Activated CD4-positive, CD25-positive, alpha-beta regulatory T cell treated with anti-CD3 and anti-CD28 coated beads, Interleukin-2, amount 50 U/mL, for 72 hours (primary cell): ENCODE data around the gene ING2.
"Not testable (repeated sequence)": the region's sequence is repeated elsewhere in the genome, so short reads cannot be mapped to it uniquely, and the experiment has no call there.

Experiments
- DNase-seq: peaks from one replicate; pipeline ENCODE4 v3.0.0; 2021

The ING2 gene

DNA sequence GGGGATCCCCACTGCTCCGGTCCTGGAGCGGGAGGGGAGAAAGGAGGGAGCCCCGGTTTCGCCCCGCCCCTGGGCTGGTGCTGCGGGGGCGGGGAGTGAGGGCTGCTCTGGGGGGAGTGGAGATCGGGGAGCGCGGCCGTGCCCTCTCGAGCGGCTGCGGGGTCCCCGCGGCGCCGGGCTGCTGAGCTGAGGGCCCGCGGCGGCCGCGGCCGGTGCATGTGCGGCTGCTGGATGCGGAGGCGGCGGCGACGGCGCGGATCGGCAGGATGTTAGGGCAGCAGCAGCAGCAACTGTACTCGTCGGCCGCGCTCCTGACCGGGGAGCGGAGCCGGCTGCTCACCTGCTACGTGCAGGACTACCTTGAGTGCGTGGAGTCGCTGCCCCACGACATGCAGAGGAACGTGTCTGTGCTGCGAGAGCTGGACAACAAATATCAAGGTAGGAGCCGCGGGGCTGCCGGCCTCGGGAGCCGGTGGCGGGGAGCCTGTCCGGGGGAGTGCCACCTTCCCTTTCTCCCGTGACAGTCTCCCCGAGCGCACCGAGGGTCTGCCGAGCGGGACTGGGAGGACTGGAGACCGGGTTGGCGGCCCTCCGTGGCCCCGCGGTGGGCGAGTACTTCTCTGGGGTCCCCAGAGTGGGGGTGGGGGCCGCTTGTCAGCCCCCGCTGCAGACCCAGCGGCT is at the start of gene ING2:
ING2 (plus strand) TSS at position 129 of the 681 bp plus-strand sequence; CDS start at position 267, 138 bp downstream.
- DNase-seq = no peak

- DNase-seq = no peak
These were observed 49.2 kb upstream of the ING2 start for GRCh38 chr4:183455431-183456195.

DNA sequence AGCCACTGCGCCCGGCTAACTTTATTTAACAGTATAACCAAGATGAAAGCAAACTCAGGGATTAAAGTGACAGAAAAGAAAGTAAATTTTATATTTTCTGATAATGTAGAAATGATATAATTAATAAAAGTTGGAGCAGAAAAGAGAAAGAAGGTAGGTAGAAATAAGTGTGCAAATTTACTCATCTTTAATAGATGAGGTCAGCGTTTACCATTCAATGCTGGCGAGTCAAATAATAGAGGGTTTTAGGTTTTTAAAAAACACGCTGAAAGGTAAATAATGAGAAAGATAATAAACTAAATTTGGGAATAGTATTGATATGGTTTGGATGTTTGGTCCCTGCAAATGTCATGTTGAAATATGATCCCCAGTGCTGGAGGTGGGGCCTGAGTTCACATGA is 46.9 kb upstream of the ING2 start:
- no peak for DNase-seq

GRCh38 chr4:183463903-183464619 is 40.8 kb upstream of the ING2 start:
- not testable (repeated sequence) for DNase-seq

DNA sequence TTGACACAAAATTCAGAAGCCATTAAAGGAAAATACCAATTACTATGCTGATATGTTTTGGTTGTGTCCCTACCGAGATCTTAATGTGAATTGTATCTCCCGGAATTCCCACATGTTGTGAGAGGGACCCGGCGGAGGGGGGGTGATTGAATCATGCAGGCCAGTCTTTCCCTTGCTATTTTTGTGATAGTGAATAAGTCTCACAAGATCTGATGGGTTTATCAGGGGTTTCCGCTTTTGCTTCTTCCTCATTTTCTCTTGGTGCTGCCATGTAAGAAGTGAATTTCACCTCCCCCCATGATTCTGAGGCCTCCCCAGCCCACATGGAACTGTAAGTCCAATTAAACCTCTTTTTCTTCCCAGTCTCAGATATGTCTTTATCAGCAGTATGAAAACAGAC is 39.0 kb upstream of the ING2 start:
- DNase-seq = not testable (repeated sequence)

GRCh38 chr4:183467246-183467645 is 37.6 kb upstream of the ING2 start:
- no peak for DNase-seq

GRCh38 chr4:183468210-183469095 is 36.4 kb upstream of the ING2 start:
- DNase-seq = no peak

GRCh38 chr4:183469285-183469684 is 35.6 kb upstream of the ING2 start:
- no peak for DNase-seq

DNA sequence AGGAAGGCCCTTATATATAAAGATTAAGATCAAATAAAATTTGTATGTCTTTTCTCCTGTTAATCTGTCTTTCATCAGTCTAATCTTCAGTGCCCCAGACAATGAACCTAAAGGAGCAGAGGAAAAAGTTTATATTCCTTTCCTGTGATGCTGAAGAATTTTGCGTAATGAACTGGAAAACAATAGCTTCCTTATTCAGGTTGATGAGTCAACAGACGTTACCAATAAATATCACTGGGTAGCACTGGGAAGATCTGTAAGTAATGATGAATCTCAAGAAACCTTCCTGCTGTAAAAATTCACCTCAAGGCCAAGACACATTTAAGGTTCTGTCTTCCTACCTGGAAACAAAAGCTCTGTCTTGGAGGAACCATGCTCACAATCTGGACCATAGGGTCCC is 34.9 kb upstream of the ING2 start:
- DNase-seq = no peak

DNA sequence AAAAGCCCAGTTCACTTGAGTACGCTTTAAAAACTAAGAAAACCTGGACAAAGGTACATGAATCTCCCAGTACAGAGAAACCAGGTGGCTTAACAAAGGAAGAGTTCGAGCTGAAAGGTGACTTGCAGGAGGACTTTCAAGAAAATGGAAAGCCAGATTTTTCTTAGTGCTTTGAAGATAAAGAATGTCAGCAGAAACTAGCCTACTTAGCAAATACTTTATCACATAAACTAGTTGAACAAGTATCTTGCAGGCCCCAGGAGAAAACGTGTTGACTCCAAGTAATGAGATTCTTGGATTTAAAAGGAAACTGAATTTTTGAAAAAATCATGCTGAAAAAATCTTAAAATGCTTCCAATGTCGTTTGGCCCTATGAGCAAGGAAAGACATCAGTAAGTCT is 34.0 kb upstream of the ING2 start:
- no peak for DNase-seq

DNA sequence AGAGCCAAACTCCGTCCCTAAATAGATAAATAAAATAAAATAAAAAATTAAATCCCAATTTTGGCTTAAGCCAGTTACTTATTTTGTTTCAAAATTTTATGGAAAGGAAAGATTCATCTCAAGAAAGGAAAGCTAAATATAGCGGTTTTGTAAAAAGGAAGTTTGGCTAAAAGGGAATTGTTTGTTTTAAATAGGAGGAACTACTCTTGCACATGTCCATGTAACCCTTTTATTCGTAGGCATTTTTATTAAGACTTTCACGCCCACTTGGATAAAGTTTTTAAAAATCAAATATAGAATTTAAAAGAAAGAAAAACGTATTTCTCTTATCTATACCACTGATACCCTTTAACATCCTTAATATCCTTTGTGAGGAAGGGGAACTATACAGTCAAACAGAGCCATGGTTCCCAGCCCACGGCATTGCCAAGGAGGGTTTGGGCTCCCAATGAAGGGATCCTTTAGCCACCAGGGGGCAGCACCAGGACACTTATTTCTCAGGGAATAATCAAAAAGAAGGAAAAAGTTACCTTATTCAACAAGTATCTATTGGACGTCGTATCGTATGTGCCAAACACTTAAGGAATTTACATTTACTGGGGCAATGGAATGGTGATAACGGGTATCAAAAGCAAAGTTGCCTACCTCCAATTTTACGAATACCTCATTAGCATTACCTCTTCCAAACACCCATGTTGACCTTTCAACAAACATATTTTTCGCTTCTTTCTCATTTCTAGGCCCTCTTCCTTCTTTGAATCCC is 32.7 kb upstream of the ING2 start:
- DNase-seq = peak; percentile 80

DNA sequence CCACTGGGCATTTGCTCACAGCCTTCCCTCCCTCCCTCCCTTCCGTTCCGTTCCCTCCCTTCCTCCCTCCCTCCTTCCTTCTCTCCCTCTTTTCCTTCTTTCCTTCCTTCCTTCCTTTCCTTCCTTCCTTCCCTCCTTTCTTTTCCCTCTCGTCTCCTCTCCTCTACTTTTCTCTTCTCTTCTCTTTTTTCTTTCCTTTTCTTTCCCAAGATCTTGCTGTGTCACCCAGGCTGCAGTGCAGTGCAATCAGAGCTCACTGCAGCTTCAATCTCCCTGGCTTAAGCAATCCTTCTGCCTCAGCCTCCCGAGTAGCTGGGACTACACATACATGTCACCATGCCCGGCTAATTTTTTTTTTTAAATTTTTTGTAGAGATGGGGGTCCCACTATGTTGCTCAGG is 26.7 kb upstream of the ING2 start:
- DNase-seq = no peak

GRCh38 chr4:183478926-183479325 is 25.9 kb upstream of the ING2 start:
- DNase-seq = no peak

DNA sequence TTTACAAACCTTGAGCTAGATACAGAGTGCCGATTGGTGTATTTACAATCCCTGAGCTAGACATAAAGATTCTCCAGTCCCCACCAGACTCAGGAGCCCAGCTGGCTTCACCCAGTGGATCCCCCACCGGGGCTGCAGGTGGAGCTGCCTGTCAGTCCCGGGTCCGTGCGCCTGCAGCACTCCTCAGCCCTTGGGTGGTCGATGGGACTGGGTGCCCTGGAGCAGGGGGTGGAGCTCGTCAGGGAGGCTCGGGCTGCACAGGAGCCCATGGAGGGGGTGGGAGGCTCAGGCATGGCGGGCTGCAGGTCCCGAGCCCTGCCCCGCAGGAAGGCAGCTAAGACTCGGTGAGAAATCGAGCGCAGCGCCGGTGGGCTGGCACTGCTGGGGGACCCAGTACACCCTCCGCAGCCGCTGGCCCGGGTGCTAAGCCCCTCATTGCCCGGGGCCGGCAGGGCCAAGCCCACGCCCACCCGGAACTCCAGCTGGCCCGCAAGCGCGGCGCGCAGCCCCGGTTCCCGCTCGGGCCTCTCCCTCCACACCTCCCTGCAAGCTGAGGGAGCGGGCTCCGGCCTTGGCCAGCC is 22.3 kb upstream of the ING2 start:
- DNase-seq = not testable (repeated sequence)

- DNase-seq = no peak
These were observed 20.9 kb upstream of the ING2 start for GRCh38 chr4:183483997-183484396.

DNA sequence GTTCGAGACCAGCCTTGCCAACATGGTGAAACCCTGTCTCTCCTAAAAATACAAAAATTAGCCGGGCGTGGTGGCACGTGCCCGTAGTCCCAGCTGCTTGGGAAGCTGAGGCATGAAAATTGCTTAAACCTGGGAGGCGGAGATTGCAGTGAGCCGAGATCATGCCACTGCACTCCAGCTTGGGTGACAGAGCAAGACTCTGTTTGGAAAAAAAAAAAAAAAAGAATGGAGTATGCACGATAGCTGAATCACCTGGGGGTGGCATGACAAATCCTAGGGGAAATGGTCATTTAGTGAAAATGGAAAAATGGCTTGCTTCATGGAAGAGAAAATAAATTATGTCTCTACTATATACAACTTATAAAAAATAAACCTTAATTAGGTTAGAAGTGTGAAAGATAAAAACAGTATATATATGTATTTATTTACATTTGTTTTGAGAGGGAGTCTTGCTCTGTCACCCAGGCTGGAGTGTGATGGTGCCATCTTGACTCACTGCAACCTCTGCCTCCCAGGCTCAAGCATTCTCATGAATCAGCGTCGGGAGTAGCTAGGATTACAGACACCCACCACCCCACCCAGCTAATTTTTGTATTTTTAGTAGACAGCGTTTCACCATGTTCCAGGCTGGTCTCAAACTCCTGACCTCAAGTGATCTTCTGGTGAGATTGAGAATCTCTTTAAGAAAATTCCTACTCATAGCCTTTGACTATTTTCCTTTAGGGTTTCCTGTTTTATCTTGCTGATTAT is 19.3 kb upstream of the ING2 start:
- DNase-seq = no peak

GRCh38 chr4:183492791-183493222 is 12.1 kb upstream of the ING2 start:
- DNase-seq = no peak

GRCh38 chr4:183493246-183493645 is 11.6 kb upstream of the ING2 start:
- no peak for DNase-seq

- DNase-seq = no peak
These were observed 9.7 kb upstream of the ING2 start for GRCh38 chr4:183495184-183495583.

DNA sequence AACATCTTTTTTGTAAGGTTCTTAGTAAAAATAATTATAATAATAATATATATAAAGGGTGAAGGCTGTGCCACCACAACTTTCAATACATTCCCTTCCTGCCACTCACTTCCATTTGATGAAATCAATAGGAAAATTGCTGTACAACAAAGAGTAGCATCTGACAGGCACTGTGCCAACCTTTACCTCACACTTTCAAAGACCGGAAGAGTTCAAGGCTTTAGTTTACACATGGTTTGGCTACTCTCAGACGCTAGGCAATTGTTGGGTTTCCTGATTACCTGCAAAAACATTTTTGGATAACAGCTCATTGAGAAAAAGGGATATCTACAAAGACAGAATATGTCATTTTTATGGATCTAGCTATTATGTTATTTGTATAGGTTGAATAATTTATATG is 5.5 kb upstream of the ING2 start:
- DNase-seq = no peak

DNA sequence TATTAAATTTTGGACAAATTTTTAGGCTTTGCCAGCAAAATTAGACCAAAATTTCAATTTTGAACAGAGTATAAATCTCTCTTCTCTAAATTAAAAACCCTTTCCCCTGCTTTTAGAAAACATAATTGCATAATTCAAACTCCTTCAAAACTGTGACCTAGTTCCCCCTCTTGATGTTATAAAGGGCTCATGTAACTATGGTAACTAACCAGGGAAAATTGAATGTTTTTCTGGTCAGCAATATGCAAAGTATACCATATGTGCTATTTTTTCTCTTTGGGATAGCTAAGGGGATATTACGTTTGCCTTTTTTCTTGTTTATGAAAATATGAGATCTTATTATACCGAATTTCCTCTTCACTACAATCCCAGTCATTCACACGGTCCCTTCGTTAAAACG is 5.1 kb upstream of the ING2 start:
- DNase-seq = no peak
